ENCODE measurements around the gene ACAD9.

GRCh38 chr3:128936341-128936740 lies 56.9 kb downstream of the ACAD9 start:
- TF ChIP-seq CTCF (IDR thresholded peaks at IDR 0.05; ENCODE audit: low read length) (no peak), EZH2 (IDR thresholded peaks at IDR 0.05; ENCODE audit: borderline replicate concordance, low read length) (no peak)
